ENCODE measurements around the gene MAP2K5.

GRCh38 chr15:67730135-67730534, 187.6 kb downstream of the MAP2K5 start:
- TF ChIP-seq CTCF (IDR thresholded peaks at IDR 0.05) (no peak), EP300 (IDR thresholded peaks at IDR 0.05) (no peak), POLR2AphosphoS5 (IDR thresholded peaks at IDR 0.05) (no peak)
